Type B pancreatic cell (in vitro differentiated cells): ENCODE data around the gene ASB8. TPM values are rescaled to one million over a fixed set of nuclear protein-coding genes. Genes with fewer than 3 reads are reported as not detected.

Experiments
- DNase-seq: peaks from one replicate; pipeline ENCODE4 v3.0.0; 2021; ENCODE audit warnings: mixed read lengths; ENCODE audit not compliant: unreplicated experiment; ENCODE audit errors: extremely low spot score
- H3K27ac Mint-ChIP-seq: 2 replicates; pipeline ENCODE4 v1.8.0; 2021; ENCODE audit warnings: mild to moderate bottlenecking, mixed read lengths
- H3K27me3 Mint-ChIP-seq: 2 replicates; pipeline ENCODE4 v1.8.0; 2021; ENCODE audit warnings: mixed read lengths
- H3K36me3 Mint-ChIP-seq: 2 replicates; pipeline ENCODE4 v1.8.0; 2021; ENCODE audit warnings: mixed read lengths
- H3K4me1 Mint-ChIP-seq: one replicate; pipeline ENCODE4 v1.8.0; 2021; ENCODE audit warnings: mixed read lengths; ENCODE audit not compliant: unreplicated experiment
- H3K4me3 Mint-ChIP-seq: 2 replicates; pipeline ENCODE4 v1.8.0; 2021; ENCODE audit warnings: mild to moderate bottlenecking, mixed read lengths
- H3K9me3 Mint-ChIP-seq: 2 replicates; pipeline ENCODE4 v1.8.0; 2021; ENCODE audit warnings: mixed read lengths
- total RNA-seq: library from RNA; stranded (reverse); gene quantifications from 2 replicates; pipeline ENCODE4 v1.2.1, GENCODE V29; 2021; ENCODE audit warnings: low replicate concordance
- TF ChIP-seq, protein P1 (sequence below): fragments of 200-600 bp; sonication (generic); conservative IDR thresholded peaks from 2 replicates; pipeline ENCODE4 v1.5.0; 2021; ENCODE audit warnings: antibody characterized with exemption, mild to moderate bottlenecking

The ASB8 gene
- total RNA-seq, 1 donor from 2014 or later: 27.0 TPM

DNA sequence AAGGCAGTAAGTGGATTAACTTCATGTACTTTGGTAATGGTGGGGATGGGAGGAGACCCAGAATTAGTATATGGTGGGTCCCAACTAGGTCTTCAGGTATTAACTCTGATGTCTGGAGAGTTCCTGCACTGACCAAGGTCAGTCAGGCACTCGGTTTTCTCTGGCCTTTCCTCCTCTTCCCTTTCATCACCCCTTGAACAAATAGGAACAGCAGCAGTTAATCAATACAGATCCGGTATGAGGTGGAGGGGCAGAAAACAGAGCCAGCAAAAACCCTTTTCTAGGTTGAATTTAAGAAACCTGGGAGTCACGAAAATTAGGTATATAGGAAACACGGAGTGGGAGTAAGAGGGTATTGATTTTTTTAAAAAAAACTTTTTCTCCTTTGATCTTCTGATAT, 34.1 kb downstream of the ASB8 start:
- Mint-ChIP-seq H3K27me3 (no peaks in the 10 kb centered on the region), H3K4me3 (no peak overlapping the region), H3K36me3 (peaks cover 32% of the 10 kb centered on the region), H3K27ac (no peak overlapping the region), H3K9me3 (no peaks in the 10 kb centered on the region), H3K4me1 (peaks cover 35% of the 10 kb centered on the region)
- TF ChIP-seq, protein P1, sequence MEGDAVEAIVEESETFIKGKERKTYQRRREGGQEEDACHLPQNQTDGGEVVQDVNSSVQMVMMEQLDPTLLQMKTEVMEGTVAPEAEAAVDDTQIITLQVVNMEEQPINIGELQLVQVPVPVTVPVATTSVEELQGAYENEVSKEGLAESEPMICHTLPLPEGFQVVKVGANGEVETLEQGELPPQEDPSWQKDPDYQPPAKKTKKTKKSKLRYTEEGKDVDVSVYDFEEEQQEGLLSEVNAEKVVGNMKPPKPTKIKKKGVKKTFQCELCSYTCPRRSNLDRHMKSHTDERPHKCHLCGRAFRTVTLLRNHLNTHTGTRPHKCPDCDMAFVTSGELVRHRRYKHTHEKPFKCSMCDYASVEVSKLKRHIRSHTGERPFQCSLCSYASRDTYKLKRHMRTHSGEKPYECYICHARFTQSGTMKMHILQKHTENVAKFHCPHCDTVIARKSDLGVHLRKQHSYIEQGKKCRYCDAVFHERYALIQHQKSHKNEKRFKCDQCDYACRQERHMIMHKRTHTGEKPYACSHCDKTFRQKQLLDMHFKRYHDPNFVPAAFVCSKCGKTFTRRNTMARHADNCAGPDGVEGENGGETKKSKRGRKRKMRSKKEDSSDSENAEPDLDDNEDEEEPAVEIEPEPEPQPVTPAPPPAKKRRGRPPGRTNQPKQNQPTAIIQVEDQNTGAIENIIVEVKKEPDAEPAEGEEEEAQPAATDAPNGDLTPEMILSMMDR: no peak
- DNase-seq: no peak

GRCh38 chr12:48122065-48122834, 35.1 kb downstream of the ASB8 start:
- H3K4me3 Mint-ChIP-seq: peak overlapping the region; percentile 1
- H3K27ac Mint-ChIP-seq: no peak overlapping the region
- no peaks in the 10 kb centered on the region for H3K9me3 Mint-ChIP-seq
- TF ChIP-seq, protein P1: no peak
- H3K27me3 Mint-ChIP-seq: no peaks in the 10 kb centered on the region
- no peak for DNase-seq
- peaks cover 26% of the 10 kb centered on the region for H3K36me3 Mint-ChIP-seq
- peaks cover 37% of the 10 kb centered on the region for H3K4me1 Mint-ChIP-seq

GRCh38 chr12:48121522-48121921, 35.8 kb downstream of the ASB8 start:
- H3K36me3 Mint-ChIP-seq: peaks cover 23% of the 10 kb centered on the region
- TF ChIP-seq, protein P1: no peak
- peaks cover 37% of the 10 kb centered on the region for H3K4me1 Mint-ChIP-seq
- H3K9me3 Mint-ChIP-seq: no peaks in the 10 kb centered on the region
- H3K27me3 Mint-ChIP-seq: no peaks in the 10 kb centered on the region
- DNase-seq: no peak
- peak overlapping the region; percentile 20 for H3K27ac Mint-ChIP-seq
- H3K4me3 Mint-ChIP-seq: peak overlapping the region; percentile 99

DNA sequence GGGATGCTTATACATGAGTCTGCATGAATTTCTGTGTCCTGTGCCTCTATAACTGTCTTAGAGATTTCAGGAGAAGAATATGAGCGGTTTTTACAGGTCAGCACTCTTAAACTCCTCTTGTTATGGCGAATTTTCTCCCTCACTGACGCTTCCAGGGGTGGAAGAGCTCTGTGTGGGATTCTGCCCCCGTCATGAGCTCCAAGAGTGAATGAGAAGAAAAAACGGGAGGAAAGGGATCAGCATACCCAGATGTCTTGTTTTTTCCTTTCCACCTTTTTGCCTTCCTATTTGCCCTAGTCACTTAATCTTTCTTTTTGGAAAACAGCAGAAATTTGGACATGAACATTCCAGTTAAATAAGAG, 37.5 kb downstream of the ASB8 start:
- no peak for DNase-seq
- TF ChIP-seq, protein P1: no peak
- no peaks in the 10 kb centered on the region for H3K9me3 Mint-ChIP-seq
- peaks cover 4% of the 10 kb centered on the region for H3K27me3 Mint-ChIP-seq
- H3K4me3 Mint-ChIP-seq: peak overlapping the region; percentile 99
- peaks cover 34% of the 10 kb centered on the region for H3K4me1 Mint-ChIP-seq
- peaks cover 18% of the 10 kb centered on the region for H3K36me3 Mint-ChIP-seq
- peak overlapping the region; percentile 96 for H3K27ac Mint-ChIP-seq

GRCh38 chr12:48119078-48119833, 38.1 kb downstream of the ASB8 start, which contains the start of gene PFKM:
Gene PFKM (plus strand): TSS chr12:48119364. CDS start chr12:48122775, 3,411 bp downstream.
- H3K4me3 Mint-ChIP-seq: peak within 1 kb of the TSS; percentile 99
- DNase-seq: peak; percentile 81
- peak within 1 kb of the TSS; percentile 96 for H3K27ac Mint-ChIP-seq
- TF ChIP-seq, protein P1: no peak
- H3K36me3 Mint-ChIP-seq: peaks cover 14% of the 10 kb centered on the region
- H3K27me3 Mint-ChIP-seq: peaks cover 9% of the 10 kb centered on the region
- no peaks in the 10 kb centered on the region for H3K9me3 Mint-ChIP-seq
- peaks cover 34% of the 10 kb centered on the region for H3K4me1 Mint-ChIP-seq
